Smooth muscle cell of bladder (primary cell): ENCODE results near the gene STAP2. TPM values are rescaled to one million over a fixed set of nuclear protein-coding genes. Genes with fewer than 3 reads are reported as not detected.

ENCODE experiments used
- total RNA-seq: library from RNA; depleted of rRNA; stranded (reverse); fragments of >200 nt; gene quantifications from 2 replicates; pipeline ENCODE4 v1.2.3, GENCODE V29; 2014

Gene STAP2, protein sequence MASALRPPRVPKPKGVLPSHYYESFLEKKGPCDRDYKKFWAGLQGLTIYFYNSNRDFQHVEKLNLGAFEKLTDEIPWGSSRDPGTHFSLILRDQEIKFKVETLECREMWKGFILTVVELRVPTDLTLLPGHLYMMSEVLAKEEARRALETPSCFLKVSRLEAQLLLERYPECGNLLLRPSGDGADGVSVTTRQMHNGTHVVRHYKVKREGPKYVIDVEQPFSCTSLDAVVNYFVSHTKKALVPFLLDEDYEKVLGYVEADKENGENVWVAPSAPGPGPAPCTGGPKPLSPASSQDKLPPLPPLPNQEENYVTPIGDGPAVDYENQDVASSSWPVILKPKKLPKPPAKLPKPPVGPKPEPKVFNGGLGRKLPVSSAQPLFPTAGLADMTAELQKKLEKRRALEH
- total RNA-seq: 4.3 and 5.2 TPM in 2 replicates

DNA sequence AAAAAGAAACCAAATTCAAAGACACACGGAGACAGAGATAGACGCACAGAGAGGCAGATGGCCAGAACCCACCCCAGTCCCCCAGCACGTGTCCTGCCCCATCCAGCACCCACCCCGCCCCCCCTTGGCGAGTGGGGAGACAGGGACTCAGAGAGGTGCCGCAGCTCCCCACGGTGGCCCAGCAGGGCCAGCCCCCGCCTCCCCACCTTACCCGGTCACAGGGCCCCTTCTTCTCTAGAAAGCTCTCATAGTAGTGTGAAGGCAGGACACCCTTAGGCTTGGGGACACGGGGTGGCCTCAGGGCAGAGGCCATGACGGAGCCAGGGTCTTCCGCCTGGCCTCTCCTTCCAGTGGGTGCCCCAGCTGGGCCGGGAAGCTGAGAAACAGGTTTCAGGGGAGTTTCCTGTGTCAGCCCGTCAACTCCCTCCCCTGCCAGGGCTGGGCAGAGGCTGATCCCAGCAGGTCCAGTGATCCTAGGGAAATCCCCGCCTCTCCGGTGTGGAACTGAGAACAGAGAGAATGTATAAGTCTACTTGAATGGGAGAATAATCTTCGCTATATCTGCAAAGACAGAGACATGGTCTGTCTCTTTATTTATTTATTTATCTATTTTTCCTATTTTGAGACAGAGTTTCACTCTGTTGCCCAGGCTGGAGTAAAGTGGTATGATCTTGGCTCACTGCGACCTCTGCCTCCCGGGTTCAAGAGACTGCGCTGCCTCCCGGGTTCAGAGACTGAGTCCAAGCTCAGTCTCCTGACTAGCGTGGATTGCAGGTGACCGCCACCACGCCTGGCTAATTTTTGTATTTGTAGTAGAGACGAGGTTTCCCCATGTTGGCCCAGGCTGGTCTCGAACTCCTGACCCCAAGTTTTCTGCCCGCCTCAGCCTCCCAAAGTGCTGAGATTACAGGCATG is at the start of gene STAP2:
Gene STAP2, minus strand, starts transcription at position 387 of the 915 bp plus-strand sequence. Its CDS starts 74 bp downstream, at position 313.

GRCh38 chr19:4343370-4344307 is 5.0 kb upstream of the STAP2 start, which contains the start of gene MPND:
Gene MPND, plus strand, starts transcription at chr19:4343562. Its CDS starts 32 bp downstream, at chr19:4343594.

DNA sequence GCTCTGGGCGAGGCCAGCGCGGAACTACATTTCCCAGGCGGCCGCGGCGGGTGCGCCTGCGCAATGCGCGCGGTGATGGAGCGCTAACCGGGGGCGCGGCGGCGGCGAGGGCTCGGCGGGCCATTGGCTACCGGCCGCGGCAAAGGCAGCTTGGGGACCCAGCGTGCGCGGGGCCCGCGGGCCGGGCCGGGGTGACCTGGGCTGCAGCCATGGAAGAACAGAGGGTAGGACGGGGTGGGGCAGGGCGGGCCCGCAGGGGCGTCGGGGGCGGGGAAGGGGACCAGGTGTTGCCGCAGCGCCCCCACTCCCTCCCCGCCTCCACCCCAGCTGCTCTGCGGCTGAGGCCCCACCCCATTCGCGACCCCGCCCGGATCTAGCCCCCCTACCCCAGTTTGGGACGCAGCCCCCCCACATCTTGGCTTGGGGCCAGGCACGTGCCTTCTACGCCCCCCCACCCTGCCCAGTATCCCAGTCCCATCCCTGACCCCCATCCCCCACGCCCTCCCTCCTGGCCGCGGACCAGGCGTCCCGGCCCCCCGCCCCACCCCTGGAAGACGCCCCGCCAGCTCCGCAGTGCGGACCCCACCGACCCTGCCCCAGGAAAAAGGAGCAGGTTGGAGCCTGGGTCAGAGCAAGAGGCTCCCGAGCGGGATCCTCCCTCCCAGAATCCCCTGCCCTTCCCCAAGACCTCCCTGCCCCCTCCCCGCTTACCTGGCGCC is 33.9 kb downstream of the STAP2 start, which contains the start of gene FSD1:
Gene FSD1, plus strand, starts transcription at position 61 of the 719 bp plus-strand sequence. Its CDS starts 149 bp downstream, at position 210.

DNA sequence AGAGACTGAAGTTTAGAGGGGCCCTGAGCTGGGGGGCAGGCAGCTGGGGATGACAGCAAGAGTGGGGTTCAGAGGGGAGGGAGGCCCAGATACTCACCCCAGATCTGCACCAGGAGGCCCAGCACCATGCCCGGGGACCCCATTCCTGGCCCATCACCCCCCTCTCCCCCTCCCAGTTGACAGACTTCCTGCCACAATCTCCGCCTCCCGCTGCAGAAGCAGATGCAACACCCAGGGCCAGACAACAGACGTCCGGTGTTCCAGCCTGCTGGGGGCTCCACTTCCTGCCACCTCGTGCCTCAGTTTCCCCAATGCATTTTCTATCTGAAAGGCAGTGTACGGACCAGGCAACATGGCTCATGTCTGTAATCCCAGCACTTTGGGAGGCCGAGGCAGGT is 36.4 kb downstream of the STAP2 start, which contains the start of gene TMIGD2:
Gene TMIGD2, minus strand, starts transcription at position 147 of the 398 bp plus-strand sequence. Its CDS starts 4 bp downstream, at position 143.

DNA sequence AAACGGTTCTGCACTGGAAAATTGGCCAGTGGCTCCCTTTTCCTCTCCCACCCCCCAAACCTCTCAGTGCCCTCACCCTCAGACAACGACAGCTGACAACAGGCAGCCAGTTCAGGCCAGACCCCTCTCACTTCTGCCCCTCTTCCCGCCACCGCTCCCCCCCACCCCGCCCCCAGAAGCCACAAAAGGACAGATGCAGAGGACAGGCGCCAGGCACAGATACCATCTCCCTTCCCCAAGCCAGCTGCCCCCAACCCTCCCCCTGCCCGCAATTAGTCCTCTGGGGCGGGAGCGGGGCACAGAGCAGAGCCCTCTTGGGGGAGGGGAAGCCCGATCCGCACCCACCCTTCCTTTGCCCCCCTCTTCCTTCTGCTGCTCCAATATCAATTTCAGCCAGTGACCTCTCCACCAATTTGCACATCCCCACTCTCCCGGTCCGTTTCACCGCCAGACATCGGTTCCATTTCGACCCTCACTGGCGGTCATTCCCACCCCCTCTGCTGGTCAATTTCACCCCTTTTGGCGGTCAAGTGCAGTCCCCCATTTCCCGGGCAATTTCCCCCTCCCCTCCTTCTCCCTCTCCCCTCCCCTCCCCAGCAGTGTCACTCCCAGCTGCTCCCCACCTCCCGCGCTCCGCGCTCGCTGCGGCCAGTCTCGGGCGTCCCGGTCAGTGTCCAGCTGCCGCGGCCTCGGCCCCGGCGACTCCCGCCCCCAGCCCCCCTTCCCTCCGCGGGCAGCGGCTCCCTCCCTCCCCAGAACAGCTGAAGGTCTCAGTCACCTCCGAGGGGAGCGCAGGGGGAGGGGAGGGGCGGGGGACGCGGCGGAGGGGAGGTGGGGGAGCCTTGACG is 60.0 kb downstream of the STAP2 start, which contains the start of gene SHD:
Gene SHD, plus strand, starts transcription at position 848 of the 848 bp plus-strand sequence. CDS start 798 bp downstream, outside the sequence.

Other genes with a start within 250 kb of the STAP2 start
- 243 and 270 TPM in 2 replicates for gene MAP2K2, start 214.7 kb downstream of the STAP2 start, total RNA-seq
- not detected in 2 replicates for gene CREB3L3, start 185.2 kb downstream of the STAP2 start, total RNA-seq
- 7.4 and 9.2 TPM in 2 replicates for gene SIRT6, start 156.3 kb downstream of the STAP2 start, total RNA-seq
- 1.1 and 2.6 TPM in 2 replicates for gene ANKRD24, start 156.1 kb downstream of the STAP2 start, total RNA-seq
- gene EBI3, start 109.3 kb downstream of the STAP2 start, total RNA-seq: not detected in 2 replicates
- gene YJU2, start 91.7 kb downstream of the STAP2 start, total RNA-seq: 10.7 and 11.9 TPM in 2 replicates
- not detected in 2 replicates for gene SHD, start 59.6 kb downstream of the STAP2 start, total RNA-seq
- not detected in 2 replicates for gene TMIGD2, start 36.4 kb downstream of the STAP2 start, total RNA-seq
- 5.4 and 5.7 TPM in 2 replicates for gene FSD1, start 34.2 kb downstream of the STAP2 start, total RNA-seq
- 5.8 and 7.5 TPM in 2 replicates for gene MPND, start 4.7 kb upstream of the STAP2 start, total RNA-seq
- 21.6 and 25.7 TPM in 2 replicates for gene SH3GL1, start 61.7 kb upstream of the STAP2 start, total RNA-seq
- 3.4 and 4.3 TPM in 2 replicates for gene CHAF1A, start 63.8 kb upstream of the STAP2 start, total RNA-seq
- gene UBXN6, start 119.0 kb upstream of the STAP2 start, total RNA-seq: 132 and 136 TPM in 2 replicates
- 61.4 and 61.9 TPM in 2 replicates for gene HDGFL2, start 133.5 kb upstream of the STAP2 start, total RNA-seq
- gene PLIN4, start 179.7 kb upstream of the STAP2 start, total RNA-seq: 0.14 and 1.3 TPM in 2 replicates
- gene PLIN5, start 196.4 kb upstream of the STAP2 start, total RNA-seq: not detected in 2 replicates
- not detected in 2 replicates for gene LRG1, start 201.2 kb upstream of the STAP2 start, total RNA-seq
- 0.14 and 0.37 TPM in 2 replicates for gene SEMA6B, start 220.9 kb upstream of the STAP2 start, total RNA-seq